IPS-18a (cell line): ENCODE data around the gene DNAH6.
"Not testable (repeated sequence)": the region's sequence is repeated elsewhere in the genome, so short reads cannot be mapped to it uniquely, and the experiment has no call there.

Source experiments
- H3K27ac ChIP-seq: one replicate; pipeline ENCODE4 v1.5.1; 2013; ENCODE audit warnings: low read length
- H3K27me3 ChIP-seq: one replicate; pipeline ENCODE4 v1.6.1; 2013; ENCODE audit warnings: mild to moderate bottlenecking, low read length; ENCODE audit not compliant: control insufficient read depth, insufficient read depth
- H3K36me3 ChIP-seq: one replicate; pipeline ENCODE4 v1.6.1; 2013; ENCODE audit warnings: low read depth, low read length; ENCODE audit not compliant: control insufficient read depth
- H3K4me1 ChIP-seq: one replicate; pipeline ENCODE4 v1.6.1; 2013; ENCODE audit warnings: low read depth, low read length; ENCODE audit not compliant: control insufficient read depth
- H3K4me3 ChIP-seq: one replicate; pipeline ENCODE4 v1.5.1; 2013; ENCODE audit warnings: low read length
- H3K9ac ChIP-seq: one replicate; pipeline ENCODE4 v1.6.1; 2013; ENCODE audit warnings: mild to moderate bottlenecking, low read length, moderate library complexity
- H3K9me3 ChIP-seq: one replicate; pipeline ENCODE4 v1.6.1; 2013; ENCODE audit warnings: low read depth, low read length; ENCODE audit not compliant: control insufficient read depth

Gene DNAH6

GRCh38 chr2:84773562-84773961 lies 257.3 kb downstream of the DNAH6 start:
- not testable (repeated sequence) for H3K9ac ChIP-seq, H3K27ac ChIP-seq, H3K4me3 ChIP-seq, H3K36me3 ChIP-seq, H3K27me3 ChIP-seq, H3K4me1 ChIP-seq, H3K9me3 ChIP-seq

DNA sequence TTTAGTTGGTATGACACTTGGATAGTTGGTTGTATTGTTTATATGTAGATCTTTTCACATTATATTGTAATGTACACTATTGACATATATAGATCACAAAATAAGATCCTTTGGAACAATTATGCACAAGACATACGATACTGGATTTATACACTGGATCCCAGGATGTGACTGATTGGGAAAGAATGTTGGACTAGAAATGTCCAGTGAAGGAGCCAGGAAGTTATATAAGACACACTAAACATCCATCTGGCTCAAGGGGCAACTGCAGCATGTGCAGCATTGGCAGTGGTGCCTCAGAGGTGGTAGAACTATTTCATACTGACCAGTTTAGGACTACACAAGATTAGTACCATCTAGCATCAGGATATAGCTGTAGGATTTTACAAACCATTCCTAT lies 259.7 kb downstream of the DNAH6 start:
- no peaks in the 10 kb centered on the region for H3K4me1 ChIP-seq
- peaks cover 7% of the 10 kb centered on the region for H3K9me3 ChIP-seq
- no peaks in the 10 kb centered on the region for H3K27me3 ChIP-seq
- no peaks in the 10 kb centered on the region for H3K36me3 ChIP-seq
- no peak overlapping the region for H3K27ac ChIP-seq
- no peak overlapping the region for H3K4me3 ChIP-seq
- H3K9ac ChIP-seq, result no peak overlapping the region

- Histone ChIP-seq H3K36me3 (no peaks in the 10 kb centered on the region), H3K9ac (no peak overlapping the region), H3K27ac (no peak overlapping the region), H3K9me3 (no peaks in the 10 kb centered on the region), H3K27me3 (no peaks in the 10 kb centered on the region), H3K4me1 (peaks cover 3% of the 10 kb centered on the region), H3K4me3 (no peak overlapping the region)
Observed at GRCh38 chr2:84778911-84779690, 262.8 kb downstream of the DNAH6 start.

- Histone ChIP-seq H3K27ac (no peak overlapping the region), H3K9me3 (no peaks in the 10 kb centered on the region), H3K36me3 (no peaks in the 10 kb centered on the region), H3K27me3 (no peaks in the 10 kb centered on the region), H3K4me1 (peaks cover 9% of the 10 kb centered on the region), H3K9ac (no peak overlapping the region), H3K4me3 (no peak overlapping the region)
Observed at GRCh38 chr2:84779781-84780180, 263.5 kb downstream of the DNAH6 start.

DNA sequence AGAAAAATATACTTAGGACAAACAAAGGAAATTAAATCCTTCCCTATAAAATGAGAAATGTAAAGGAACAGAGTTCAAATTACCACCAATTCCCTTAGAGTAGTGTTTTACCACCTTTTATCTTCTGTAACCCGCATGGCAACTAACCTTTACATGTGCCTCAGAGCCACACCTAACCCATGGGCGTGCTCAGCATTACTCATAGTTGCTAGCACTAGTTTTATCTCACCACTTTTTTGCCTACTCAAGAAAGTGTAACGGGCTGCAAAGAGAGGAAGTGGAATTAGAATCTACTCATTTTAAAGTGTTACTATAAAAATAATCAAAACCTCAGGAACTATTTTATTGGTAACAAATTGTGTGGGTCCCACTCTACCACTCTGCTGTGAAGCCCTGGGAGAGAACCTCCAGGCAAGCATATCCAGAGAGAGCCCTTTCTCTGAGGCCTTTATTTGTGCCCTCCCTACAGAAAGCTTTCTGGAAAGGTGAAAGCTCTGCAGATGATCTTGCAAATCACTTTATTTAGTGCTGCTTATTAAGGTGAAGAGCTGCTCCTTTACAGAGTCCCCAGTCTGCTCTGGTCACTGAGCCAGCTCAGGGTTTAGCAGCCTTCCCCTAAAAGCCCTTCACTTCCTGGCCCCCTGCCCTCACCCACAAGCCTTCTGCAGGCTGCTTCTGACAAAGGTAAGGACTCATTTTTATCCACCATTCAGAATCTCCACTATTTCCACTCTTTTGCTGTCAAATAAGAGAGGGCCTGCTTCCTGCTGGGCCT lies 265.8 kb downstream of the DNAH6 start:
- H3K4me3 ChIP-seq, result no peak overlapping the region
- no peaks in the 10 kb centered on the region for H3K27me3 ChIP-seq

DNA sequence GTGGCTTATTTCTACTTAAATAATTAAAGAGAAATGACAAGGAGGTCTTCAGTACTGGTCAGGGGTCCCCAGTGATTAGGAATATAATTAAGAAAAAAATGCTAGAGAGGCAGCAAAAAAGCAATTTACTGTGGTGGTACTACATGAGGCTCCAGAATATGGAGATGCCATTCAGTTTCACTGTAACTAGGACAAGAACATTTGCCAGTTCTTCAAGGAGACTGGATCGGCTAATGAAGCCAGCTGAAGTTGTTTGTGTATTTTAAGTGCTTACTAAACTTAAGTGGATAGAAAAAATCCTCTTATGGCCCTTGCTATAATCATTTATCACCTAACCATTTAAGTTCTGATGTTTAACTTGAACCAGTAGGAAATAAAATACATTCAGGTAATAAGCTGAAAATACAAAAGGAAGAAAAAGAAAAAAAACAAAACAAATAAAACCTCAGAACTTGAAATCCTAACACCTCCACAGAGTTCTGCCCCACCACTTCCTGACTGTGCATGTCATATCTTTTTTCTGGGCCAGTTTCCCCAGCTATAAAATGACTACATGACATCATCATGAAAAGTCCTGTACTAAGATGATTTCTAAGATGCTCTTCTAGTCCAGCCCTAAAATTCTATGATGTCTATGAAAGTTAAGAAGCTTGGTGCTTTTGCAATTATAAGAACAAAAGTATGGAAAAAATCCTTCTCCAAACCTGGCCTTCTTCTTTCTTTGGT lies 266.6 kb downstream of the DNAH6 start:
- no peak overlapping the region for H3K9ac ChIP-seq
- H3K27ac ChIP-seq, result no peak overlapping the region
- H3K36me3 ChIP-seq, result no peaks in the 10 kb centered on the region
- no peak overlapping the region for H3K4me3 ChIP-seq
- H3K4me1 ChIP-seq, result peaks cover 9% of the 10 kb centered on the region
- no peaks in the 10 kb centered on the region for H3K27me3 ChIP-seq
- no peaks in the 10 kb centered on the region for H3K9me3 ChIP-seq

More for the DNA sequence above, 265.8 kb downstream of the DNAH6 start:
- no peaks in the 10 kb centered on the region for H3K36me3 ChIP-seq
- peaks cover 9% of the 10 kb centered on the region for H3K4me1 ChIP-seq
- no peaks in the 10 kb centered on the region for H3K9me3 ChIP-seq
- H3K9ac ChIP-seq, result no peak overlapping the region
- H3K27ac ChIP-seq, result no peak overlapping the region

DNA sequence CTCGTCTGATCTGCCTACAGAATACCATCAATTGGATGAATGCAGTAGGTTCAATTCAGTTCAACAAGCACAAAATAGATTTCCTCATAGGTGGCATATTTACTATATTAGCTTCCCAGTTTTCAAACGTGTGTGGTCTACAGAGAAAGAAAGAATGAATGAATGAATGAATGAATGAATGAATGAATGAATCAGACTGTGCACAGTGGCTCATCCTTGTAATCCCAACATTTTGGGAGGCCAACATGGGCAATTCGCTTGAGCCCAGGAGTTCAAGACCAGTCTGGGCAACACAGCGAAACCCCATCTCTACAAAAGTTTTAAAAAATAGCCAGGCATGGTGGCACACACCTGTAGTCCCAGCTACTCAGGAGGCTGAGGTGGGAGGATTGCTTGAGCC lies 269.7 kb downstream of the DNAH6 start:
- Histone ChIP-seq H3K9me3 (no peaks in the 10 kb centered on the region), H3K9ac (no peak overlapping the region), H3K4me1 (peaks cover 9% of the 10 kb centered on the region), H3K27me3 (no peaks in the 10 kb centered on the region), H3K4me3 (no peak overlapping the region), H3K36me3 (no peaks in the 10 kb centered on the region), H3K27ac (no peak overlapping the region)

DNA sequence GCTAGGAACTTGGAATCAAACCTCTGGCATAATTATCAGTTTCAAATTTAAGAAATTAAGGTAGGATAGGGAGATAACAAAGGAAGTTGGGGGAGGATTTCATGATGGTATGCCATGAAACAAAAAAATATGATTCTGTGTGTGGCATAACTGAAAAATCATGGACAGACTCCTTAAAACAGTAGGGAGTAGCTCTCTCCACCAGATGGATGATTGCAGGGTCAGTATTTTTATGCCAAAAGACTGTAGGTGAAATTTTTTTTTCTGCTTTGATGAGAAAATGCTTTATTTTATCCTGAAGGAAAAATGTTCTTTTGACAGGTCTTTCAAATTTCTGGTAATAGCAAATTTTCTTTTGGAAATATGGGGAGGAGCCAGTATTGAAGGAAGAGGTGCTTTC lies 270.3 kb downstream of the DNAH6 start:
- Histone ChIP-seq H3K4me3 (no peak overlapping the region), H3K4me1 (peaks cover 9% of the 10 kb centered on the region), H3K36me3 (no peaks in the 10 kb centered on the region), H3K9me3 (no peaks in the 10 kb centered on the region), H3K27ac (no peak overlapping the region), H3K27me3 (no peaks in the 10 kb centered on the region), H3K9ac (no peak overlapping the region)

- H3K9ac ChIP-seq, result no peak overlapping the region
- H3K27me3 ChIP-seq, result no peaks in the 10 kb centered on the region
- H3K4me1 ChIP-seq, result peaks cover 5% of the 10 kb centered on the region
- H3K27ac ChIP-seq, result no peak overlapping the region
- no peaks in the 10 kb centered on the region for H3K9me3 ChIP-seq
- no peaks in the 10 kb centered on the region for H3K36me3 ChIP-seq
- H3K4me3 ChIP-seq, result no peak overlapping the region
Observed at GRCh38 chr2:84788027-84788426, 271.7 kb downstream of the DNAH6 start.

DNA sequence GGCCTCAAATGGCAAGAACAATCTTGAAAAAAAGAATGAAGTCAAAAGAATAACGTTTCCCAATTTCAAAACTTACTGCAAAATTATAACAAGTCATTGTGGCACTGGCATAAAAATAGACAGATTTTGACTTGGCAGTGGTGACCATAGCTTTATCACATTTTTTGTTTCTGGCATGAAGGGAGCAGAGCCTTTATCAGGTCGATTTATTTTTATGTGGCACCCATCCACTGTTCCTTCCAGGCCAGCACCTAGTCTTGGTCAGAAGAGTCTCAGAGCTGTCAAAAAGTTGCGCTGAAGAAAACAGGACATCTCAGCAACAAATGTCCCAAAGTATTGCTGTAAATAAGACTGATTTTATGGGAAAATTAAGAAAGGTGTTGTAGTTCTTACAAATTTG lies 272.2 kb downstream of the DNAH6 start:
- no peak overlapping the region for H3K27ac ChIP-seq
- peaks cover 5% of the 10 kb centered on the region for H3K4me1 ChIP-seq
- H3K9me3 ChIP-seq, result no peaks in the 10 kb centered on the region
- no peaks in the 10 kb centered on the region for H3K36me3 ChIP-seq
- H3K4me3 ChIP-seq, result no peak overlapping the region
- no peaks in the 10 kb centered on the region for H3K27me3 ChIP-seq
- H3K9ac ChIP-seq, result no peak overlapping the region

GRCh38 chr2:84792856-84793522 lies 276.7 kb downstream of the DNAH6 start:
- H3K4me1 ChIP-seq, result no peaks in the 10 kb centered on the region
- no peaks in the 10 kb centered on the region for H3K27me3 ChIP-seq
- H3K9ac ChIP-seq, result no peak overlapping the region
- H3K27ac ChIP-seq, result no peak overlapping the region
- H3K36me3 ChIP-seq, result no peaks in the 10 kb centered on the region
- H3K4me3 ChIP-seq, result no peak overlapping the region
- H3K9me3 ChIP-seq, result no peaks in the 10 kb centered on the region
